CD4-positive, alpha-beta memory T cell (primary cell): Measurements from ENCODE around the gene RPN2. TPM values are rescaled to one million over a fixed set of nuclear protein-coding genes. Genes with fewer than 3 reads are reported as not detected.
A peak's percentile ranks its signal among the peaks of the same experiment; 100 is the strongest.

Experiments
- CTCF ChIA-PET: fragments of 350-600 bp; sonication (Branson Sonifier 250); formaldehyde crosslinking; loops from one replicate; lab custom pipeline; 2021; ENCODE audit warnings: inconsistent platforms; ENCODE audit not compliant: partially characterized antibody; lab: Charles Lee
- POLR2A ChIA-PET: fragments of 350-600 bp; sonication (Branson Sonifier 250); formaldehyde crosslinking; loops from one replicate; lab custom pipeline; 2021; ENCODE audit not compliant: partially characterized antibody; lab: Charles Lee
- DNase-seq, 5 donors: peaks; one replicate each; pipeline versions ENCODE4 v3.0.0 to v3.0.0-alpha.2; 2020 to 2022; ENCODE audit warnings: mixed read lengths in 1 of 5
- H3K27ac ChIP-seq: one replicate; pipeline ENCODE4 v1.7.0; 2013; ENCODE audit warnings: low read depth, low read length
- H3K27me3 ChIP-seq: 2 replicates; pipeline ENCODE4 v1.7.0; 2013; ENCODE audit warnings: mild to moderate bottlenecking, low read length, moderate library complexity; ENCODE audit not compliant: insufficient read depth
- H3K36me3 ChIP-seq: 2 replicates; pipeline ENCODE4 v1.7.0; 2013; ENCODE audit warnings: mild to moderate bottlenecking, low read length, moderate library complexity; ENCODE audit not compliant: insufficient read depth
- H3K4me1 ChIP-seq: 2 replicates; pipeline ENCODE4 v1.7.0; 2013; ENCODE audit warnings: mild to moderate bottlenecking, low read length, moderate library complexity; ENCODE audit not compliant: insufficient read depth
- H3K4me3 ChIP-seq, 2 donors: one replicate each; pipeline ENCODE4 v1.7.0; 2013; ENCODE audit warnings: low read length in 2 of 2, mild to moderate bottlenecking in 1 of 2
- H3K9me3 ChIP-seq, 2 donors: one replicate each; pipeline ENCODE4 v1.7.0; 2013; ENCODE audit warnings: low read length in 2 of 2, control low read depth in 1 of 2; ENCODE audit not compliant: control insufficient read depth in 1 of 2
- H3K27ac Mint-ChIP-seq, 7 donors: one replicate each; pipeline ENCODE4 v1.8.0; 2020 to 2021; ENCODE audit warnings: mixed read lengths in 7 of 7, mild to moderate bottlenecking in 6 of 7, inconsistent platforms in 3 of 7, moderate library complexity in 3 of 7
- H3K27me3 Mint-ChIP-seq, 2 donors: one replicate each; pipeline ENCODE4 v1.8.0; 2020 to 2021; ENCODE audit warnings: mixed read lengths in 2 of 2
- H3K36me3 Mint-ChIP-seq, 2 donors: one replicate each; pipeline ENCODE4 v1.8.0; 2020 to 2021; ENCODE audit warnings: mixed read lengths in 2 of 2, inconsistent platforms in 1 of 2, mild to moderate bottlenecking in 1 of 2
- H3K4me1 Mint-ChIP-seq, 4 donors: one replicate each; pipeline ENCODE4 v1.8.0; 2020 to 2021; ENCODE audit warnings: mixed read lengths in 4 of 4, mild to moderate bottlenecking in 1 of 4
- H3K4me3 Mint-ChIP-seq, 8 donors: one replicate each; pipeline ENCODE4 v1.8.0; 2020 to 2021; ENCODE audit warnings: mixed read lengths in 8 of 8, mild to moderate bottlenecking in 7 of 8, moderate library complexity in 6 of 8, inconsistent platforms in 3 of 8
- H3K9me3 Mint-ChIP-seq, 8 donors: one replicate each; pipeline ENCODE4 v1.8.0; 2020 to 2021; ENCODE audit warnings: mixed read lengths in 8 of 8, mild to moderate bottlenecking in 5 of 8, inconsistent platforms in 3 of 8, moderate library complexity in 1 of 8
- intact Hi-C: fragments of 100-400 bp; cut with micrococcal nuclease; formaldehyde crosslinking; loops from one replicate; pipeline ENCODE4 v1.15.1; 2023
- polyA plus RNA-seq, 2 donors: library from polyadenylated mRNA; unstranded; fragments of 300-500 nt; fragmentation: Illumina TruSeq; gene quantifications; one replicate each; pipeline ENCODE4 v1.2.3, GENCODE V29; 2021
- total RNA-seq, 2 experiments: library from RNA; stranded (reverse); gene quantifications; one replicate each; pipeline ENCODE4 v1.2.3, GENCODE V29; 2021

RPN2 gene
- total and polyA plus RNA-seq, 4 experiments from 2014 or later = 125 to 349 (median 192) TPM

- intact Hi-C loops = no loop called here
- Histone ChIP-seq H3K27me3 (no peaks in the 10 kb centered on the region), H3K27ac (no peak overlapping the region), H3K9me3 (no peaks in the 10 kb centered on the region), H3K36me3 (no peaks in the 10 kb centered on the region), H3K4me3 (no peak overlapping the region), H3K4me1 (no peaks in the 10 kb centered on the region)
- Mint-ChIP-seq H3K36me3 (no peaks in the 10 kb centered on the region), H3K27me3 (no peaks in the 10 kb centered on the region), H3K9me3 (no peaks in the 10 kb centered on the region), H3K4me1 (no peaks in the 10 kb centered on the region), H3K4me3 (no peak overlapping the region), H3K27ac (no peak overlapping the region)
- ChIA-PET POLR2A (no interaction called here), CTCF (interaction anchor here (0.9 to 8.7 kb wide), 7 partner anchors 14 to 267 kb away, joined by 3 to 113 read pairs (median 4); no protein-coding TSS in a partner anchor)
- no peak for DNase-seq
Observed at GRCh38 chr20:37270576-37271420, 91.7 kb downstream of the RPN2 start.

GRCh38 chr20:37271421-37271768, 92.3 kb downstream of the RPN2 start:
- Mint-ChIP-seq H3K27me3 (no peaks in the 10 kb centered on the region), H3K36me3 (no peaks in the 10 kb centered on the region), H3K27ac (no peak overlapping the region), H3K4me3 (no peak overlapping the region), H3K4me1 (no peaks in the 10 kb centered on the region), H3K9me3 (no peaks in the 10 kb centered on the region)
- no peaks in the 10 kb centered on the region for H3K27me3 ChIP-seq
- POLR2A ChIA-PET = no interaction called here
- CTCF ChIA-PET = interaction anchor here (0.9 to 8.7 kb wide), 4 partner anchors 11 to 261 kb away, joined by 3 to 113 read pairs (median 14); no protein-coding TSS in a partner anchor
- no peak overlapping the region for H3K4me3 ChIP-seq
- no peaks in the 10 kb centered on the region for H3K4me1 ChIP-seq
- H3K36me3 ChIP-seq = no peaks in the 10 kb centered on the region
- intact Hi-C loops = no loop called here
- H3K9me3 ChIP-seq = no peaks in the 10 kb centered on the region
- H3K27ac ChIP-seq = no peak overlapping the region
- no peak for DNase-seq

GRCh38 chr20:37273988-37274387, 94.9 kb downstream of the RPN2 start:
- no peak for DNase-seq
- Histone ChIP-seq H3K27ac (no peak overlapping the region), H3K9me3 (no peaks in the 10 kb centered on the region), H3K4me3 (no peak overlapping the region), H3K27me3 (no peaks in the 10 kb centered on the region), H3K36me3 (no peaks in the 10 kb centered on the region), H3K4me1 (no peaks in the 10 kb centered on the region)
- Mint-ChIP-seq H3K4me1 (peaks cover 0 to 7% (median 3%) of the 10 kb centered on the region in 4 donors), H3K36me3 (no peaks in the 10 kb centered on the region), H3K27me3 (no peaks in the 10 kb centered on the region), H3K9me3 (no peaks in the 10 kb centered on the region), H3K27ac (no peak overlapping the region), H3K4me3 (no peak overlapping the region)
- CTCF ChIA-PET = no interaction called here
- POLR2A ChIA-PET = no interaction called here
- intact Hi-C loops = no loop called here

GRCh38 chr20:37274851-37275524, 95.9 kb downstream of the RPN2 start:
- Histone ChIP-seq H3K27ac (no peak overlapping the region), H3K9me3 (no peaks in the 10 kb centered on the region), H3K4me3 (no peak overlapping the region), H3K27me3 (no peaks in the 10 kb centered on the region), H3K36me3 (no peaks in the 10 kb centered on the region), H3K4me1 (no peaks in the 10 kb centered on the region)
- Mint-ChIP-seq H3K4me1 (peaks cover 0 to 7% (median 3%) of the 10 kb centered on the region in 4 donors), H3K27ac (no peak overlapping the region), H3K36me3 (no peaks in the 10 kb centered on the region), H3K4me3 (no peak overlapping the region), H3K27me3 (peaks cover 0 to 3% of the 10 kb centered on the region in 2 donors), H3K9me3 (no peaks in the 10 kb centered on the region)
- ChIA-PET POLR2A (interaction anchor here (1.9 kb wide), 1 partner anchor 15 kb away, joined by 5 read pairs; the partner anchor contains the start of gene MANBAL), CTCF (interaction anchor here (0.8 to 1.9 kb wide), 2 partner anchors 109 to 110 kb away, joined by 3 to 4 read pairs; no protein-coding TSS in a partner anchor)
- intact Hi-C loops = no loop called here
- no peak for DNase-seq

GRCh38 chr20:37276494-37277252, 97.5 kb downstream of the RPN2 start:
- intact Hi-C loops = no loop called here
- POLR2A ChIA-PET = interaction anchor here (1.9 kb wide), 1 partner anchor 13 kb away, joined by 5 read pairs; the partner anchor contains the start of gene MANBAL
- H3K27ac ChIP-seq = no peak overlapping the region

GRCh38 chr20:37277253-37277593, 98.1 kb downstream of the RPN2 start:
- peak overlapping the region in 1 of 7 donors; percentile 5 for H3K27ac Mint-ChIP-seq
- H3K27ac ChIP-seq = no peak overlapping the region
- no peaks in the 10 kb centered on the region for H3K4me1 ChIP-seq

More at GRCh38 chr20:37276494-37277252, 97.5 kb downstream of the RPN2 start:
- H3K27me3 ChIP-seq = no peaks in the 10 kb centered on the region
- H3K36me3 Mint-ChIP-seq = no peaks in the 10 kb centered on the region
- peak overlapping the region in 1 of 7 donors; percentile 80 for H3K27ac Mint-ChIP-seq
- peaks cover 0 to 5% of the 10 kb centered on the region in 2 donors for H3K27me3 Mint-ChIP-seq
- H3K9me3 ChIP-seq = no peaks in the 10 kb centered on the region
- no peak overlapping the region for H3K4me3 ChIP-seq
- peak in 1 of 5 donors; percentile 19 for DNase-seq
- H3K9me3 Mint-ChIP-seq = no peaks in the 10 kb centered on the region
- H3K36me3 ChIP-seq = no peaks in the 10 kb centered on the region
- peaks cover 0 to 7% (median 3%) of the 10 kb centered on the region in 4 donors for H3K4me1 Mint-ChIP-seq
- no peaks in the 10 kb centered on the region for H3K4me1 ChIP-seq
- CTCF ChIA-PET = interaction anchor here (1.6 to 1.9 kb wide), 2 partner anchors 12 to 109 kb away, joined by 4 read pairs; partner anchors contain the start of gene MANBAL
- H3K4me3 Mint-ChIP-seq = peak overlapping the region in 1 of 8 donors; percentile 27

More at GRCh38 chr20:37277253-37277593, 98.1 kb downstream of the RPN2 start:
- no peaks in the 10 kb centered on the region for H3K9me3 Mint-ChIP-seq
- CTCF ChIA-PET = interaction anchor here (0.7 to 1.6 kb wide), 2 partner anchors 12 to 245 kb away, joined by 3 to 4 read pairs; partner anchors contain the start of gene MANBAL
- no peaks in the 10 kb centered on the region for H3K36me3 Mint-ChIP-seq
- intact Hi-C loops = no loop called here
- POLR2A ChIA-PET = no interaction called here
- no peak overlapping the region for H3K4me3 Mint-ChIP-seq
- no peak overlapping the region for H3K4me3 ChIP-seq
- H3K9me3 ChIP-seq = no peaks in the 10 kb centered on the region
- peaks cover 0 to 7% (median 3%) of the 10 kb centered on the region in 4 donors for H3K4me1 Mint-ChIP-seq
- peaks cover 0 to 5% of the 10 kb centered on the region in 2 donors for H3K27me3 Mint-ChIP-seq
- H3K36me3 ChIP-seq = no peaks in the 10 kb centered on the region
- no peak for DNase-seq
- no peaks in the 10 kb centered on the region for H3K27me3 ChIP-seq
